Epithelial cell of esophagus (primary cell): ENCODE results near the gene ULK4.
"Not testable (repeated sequence)": the region's sequence is repeated elsewhere in the genome, so short reads cannot be mapped to it uniquely, and the experiment has no call there.

ENCODE experiments used
- DNase-seq: peaks from one replicate; pipeline ENCODE4 v3.0.0; 2010; ENCODE audit warnings: low read depth
- H3K4me3 ChIP-seq: 2 replicates; pipeline ENCODE4 v1.5.1; 2011; ENCODE audit warnings: mild to moderate bottlenecking, low read length, control low read depth
- CTCF ChIP-seq: IDR thresholded peaks from 2 replicates; pipeline ENCODE4 v1.5.1; 2011; ENCODE audit warnings: low read depth, mild to moderate bottlenecking, low read length, control low read depth, inconsistent platforms; ENCODE audit not compliant: insufficient read depth; ENCODE audit errors: missing control alignments

Gene ULK4

GRCh38 chr3:41853540-41854196 lies 108.2 kb downstream of the ULK4 start:
- TF ChIP-seq CTCF, result no peak
- no peak for DNase-seq
- no peak overlapping the region for H3K4me3 ChIP-seq

- TF ChIP-seq CTCF, result no peak
- no peak for DNase-seq
- H3K4me3 ChIP-seq, result no peak overlapping the region
These were observed 112.9 kb downstream of the ULK4 start for GRCh38 chr3:41848753-41849574.

- DNase-seq, result no peak
- no peak for TF ChIP-seq CTCF
- H3K4me3 ChIP-seq, result no peak overlapping the region
These were observed 114.2 kb downstream of the ULK4 start for GRCh38 chr3:41847679-41848078.

GRCh38 chr3:41846850-41847249 lies 115.1 kb downstream of the ULK4 start:
- no peak overlapping the region for H3K4me3 ChIP-seq
- no peak for DNase-seq

GRCh38 chr3:41845826-41846225 lies 116.1 kb downstream of the ULK4 start:
- no peak for DNase-seq
- TF ChIP-seq CTCF, result no peak
- H3K4me3 ChIP-seq, result no peak overlapping the region

More at GRCh38 chr3:41846850-41847249, 115.1 kb downstream of the ULK4 start:
- TF ChIP-seq CTCF, result no peak

- H3K4me3 ChIP-seq, DNase-seq: not testable (repeated sequence)
These were observed 117.6 kb downstream of the ULK4 start for GRCh38 chr3:41844256-41844655.

GRCh38 chr3:41840936-41841668 lies 120.8 kb downstream of the ULK4 start:
- not testable (repeated sequence) for DNase-seq, H3K4me3 ChIP-seq
